DND-41 (cell line): Measurements from ENCODE around the gene DENND2D.

Source experiments
- ATAC-seq: fragments of 200-7000 bp; cut with Tn5 transposase; 3 replicates; pipeline ENCODE4 v1.9.1; 2021; ENCODE audit warnings: low read depth; ENCODE audit not compliant: insufficient read depth
- DNase-seq: peaks from one replicate; pipeline ENCODE4 v3.0.0-alpha.2; 2020
- H2AFZ ChIP-seq: 2 replicates; pipeline ENCODE4 v1.6.0; 2012; ENCODE audit warnings: low read depth, low read length
- H3K27ac ChIP-seq: 2 replicates; pipeline ENCODE4 v1.5.1; 2012; ENCODE audit warnings: low read length, inconsistent platforms
- H3K27me3 ChIP-seq: fragments of 200-600 bp; sonication (generic); 2 replicates; pipeline ENCODE4 v1.6.0; 2012; ENCODE audit warnings: low read length, mild to moderate bottlenecking, inconsistent platforms; ENCODE audit not compliant: insufficient read depth, poor library complexity
- H3K36me3 ChIP-seq: 2 replicates; pipeline ENCODE4 v1.5.1; 2012; ENCODE audit warnings: low read length, inconsistent platforms; ENCODE audit not compliant: insufficient read depth
- H3K4me1 ChIP-seq: 2 replicates; pipeline ENCODE4 v1.5.1; 2012; ENCODE audit warnings: mild to moderate bottlenecking, low read length; ENCODE audit not compliant: insufficient read depth
- H3K4me2 ChIP-seq: 2 replicates; pipeline ENCODE4 v1.6.0; 2012; ENCODE audit warnings: mild to moderate bottlenecking, moderate library complexity, low read length, inconsistent platforms; ENCODE audit not compliant: insufficient read depth
- H3K4me3 ChIP-seq, 2 experiments: fragments of 200-600 bp in 1 of 2; shearing (Covaris generic) in 1 of 2; 2 replicates each; pipeline ENCODE4 v1.5.1; 2012 to 2016; ENCODE audit warnings: inconsistent platforms in 2 of 2, low read length in 2 of 2, mild to moderate bottlenecking in 2 of 2, low read depth in 1 of 2, moderate library complexity in 1 of 2
- H3K79me2 ChIP-seq: 2 replicates; pipeline ENCODE4 v1.6.0; 2012; ENCODE audit warnings: low read length, inconsistent platforms; ENCODE audit not compliant: insufficient read depth
- H3K9ac ChIP-seq: 2 replicates; pipeline ENCODE4 v1.6.0; 2012; ENCODE audit warnings: low read depth, mild to moderate bottlenecking, inconsistent platforms, low read length, moderate library complexity
- H3K9me3 ChIP-seq: 2 replicates; pipeline ENCODE4 v1.5.1; 2012; ENCODE audit warnings: low read length, moderate library complexity, mild to moderate bottlenecking, inconsistent platforms; ENCODE audit not compliant: insufficient read depth, severe bottlenecking
- H4K20me1 ChIP-seq: 2 replicates; pipeline ENCODE4 v1.6.0; 2012; ENCODE audit warnings: low read length; ENCODE audit not compliant: insufficient read depth
- CTCF ChIP-seq: IDR thresholded peaks from 2 replicates; pipeline ENCODE4 v1.5.1; 2012; ENCODE audit warnings: borderline replicate concordance, low read length, moderate library complexity, mild to moderate bottlenecking; ENCODE audit not compliant: poor library complexity, severe bottlenecking; ENCODE audit errors: extremely low read depth
- EZH2 ChIP-seq: IDR thresholded peaks from 3 replicates; pipeline ENCODE4 v1.6.1; 2012; ENCODE audit warnings: borderline replicate concordance, low read depth, mild to moderate bottlenecking, moderate library complexity, low read length, inconsistent platforms; ENCODE audit not compliant: severe bottlenecking

Gene DENND2D

DNA sequence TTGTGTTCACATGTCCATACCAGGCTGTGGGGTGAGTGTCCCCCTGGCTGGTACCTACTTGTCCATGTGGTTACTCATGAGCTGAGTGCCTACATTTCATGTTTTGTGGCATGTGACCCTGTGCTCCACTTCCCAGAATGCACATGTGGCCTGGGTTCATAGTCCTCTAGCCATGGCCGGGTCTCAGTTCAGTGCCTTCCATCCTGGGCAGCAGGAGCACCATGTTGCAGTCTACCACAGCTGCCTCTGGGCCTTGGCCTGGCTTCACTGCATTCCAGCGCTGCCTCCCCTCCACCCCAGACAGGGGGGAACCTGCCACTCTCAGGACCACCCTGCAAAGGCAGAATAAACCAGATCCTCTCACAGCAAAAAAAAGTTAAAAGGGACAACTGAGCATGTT lies 54.9 kb downstream of the DENND2D start:
- no peak overlapping the region for H2AFZ ChIP-seq
- peak overlapping the region; percentile 36; the same call in 1 of the 2 replicates for H3K4me2 ChIP-seq
- H3K4me3 ChIP-seq = 0 out of 4 replicates have a peak overlapping the region, but pooled peaks of 1 of the 2 experiments have one; percentile 10
- 0 out of 3 replicates have a peak, but pooled peaks have one; percentile 35 for ATAC-seq
- peaks cover 62% of the 10 kb centered on the region for H3K4me1 ChIP-seq
- peaks cover 41% of the 10 kb centered on the region for H3K36me3 ChIP-seq
- H3K79me2 ChIP-seq = peaks cover 100% of the 10 kb centered on the region
- no peaks in the 10 kb centered on the region for H3K9me3 ChIP-seq
- no peak overlapping the region for H3K9ac ChIP-seq
- H3K27ac ChIP-seq = peak overlapping the region; percentile 41
- no peaks in the 10 kb centered on the region for H3K27me3 ChIP-seq
- H4K20me1 ChIP-seq = peaks cover 23% of the 10 kb centered on the region
- no peak for TF ChIP-seq CTCF
- no peak for TF ChIP-seq EZH2
- no peak for DNase-seq

DNA sequence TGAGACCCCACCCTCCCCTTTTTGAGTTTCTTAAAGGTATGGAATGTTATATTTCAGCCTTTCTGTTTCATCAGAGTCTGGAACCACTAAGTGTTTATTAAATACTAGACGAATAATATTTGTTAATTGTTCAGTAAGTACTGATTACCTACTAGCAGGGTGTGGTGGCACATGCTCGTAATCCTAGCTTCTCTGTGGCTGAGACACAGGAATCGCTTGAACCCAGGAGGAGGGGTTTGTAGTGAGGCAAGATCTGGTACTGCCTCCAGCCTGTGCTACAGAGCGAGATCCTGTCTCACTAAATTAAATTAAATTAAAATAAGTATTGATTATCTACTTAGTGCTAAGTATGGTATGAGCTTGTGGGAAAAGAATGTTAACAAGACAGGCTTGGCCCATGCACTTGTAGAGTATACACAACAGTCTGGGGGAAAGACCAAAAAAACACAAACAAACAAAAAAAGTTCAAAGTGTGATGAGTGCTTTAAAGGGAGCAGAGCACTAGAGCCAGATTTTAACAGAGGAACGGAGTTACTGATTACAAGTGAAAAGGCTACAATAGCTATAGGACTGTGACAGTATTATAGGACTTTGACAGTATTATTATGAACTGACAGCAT lies 58.0 kb downstream of the DENND2D start:
- Histone ChIP-seq H3K27me3 (no peaks in the 10 kb centered on the region), H3K36me3 (peaks cover 18% of the 10 kb centered on the region), H3K9ac (peak overlapping the region; percentile 67), H3K4me2 (peak overlapping the region; percentile 88), H3K9me3 (no peaks in the 10 kb centered on the region), H3K4me1 (peaks cover 63% of the 10 kb centered on the region), H4K20me1 (peaks cover 23% of the 10 kb centered on the region), H3K4me3 (peak overlapping the region; percentile 89 to 90; a peak in 2 of 4 replicates), H3K79me2 (peaks cover 98% of the 10 kb centered on the region), H2AFZ (no peak overlapping the region), H3K27ac (0 out of 2 replicates have a peak overlapping the region, but pooled peaks have one; percentile 21)
- DNase-seq (no peak), ATAC-seq (no peak)
- no peak for TF ChIP-seq CTCF
- no peak for TF ChIP-seq EZH2

DNA sequence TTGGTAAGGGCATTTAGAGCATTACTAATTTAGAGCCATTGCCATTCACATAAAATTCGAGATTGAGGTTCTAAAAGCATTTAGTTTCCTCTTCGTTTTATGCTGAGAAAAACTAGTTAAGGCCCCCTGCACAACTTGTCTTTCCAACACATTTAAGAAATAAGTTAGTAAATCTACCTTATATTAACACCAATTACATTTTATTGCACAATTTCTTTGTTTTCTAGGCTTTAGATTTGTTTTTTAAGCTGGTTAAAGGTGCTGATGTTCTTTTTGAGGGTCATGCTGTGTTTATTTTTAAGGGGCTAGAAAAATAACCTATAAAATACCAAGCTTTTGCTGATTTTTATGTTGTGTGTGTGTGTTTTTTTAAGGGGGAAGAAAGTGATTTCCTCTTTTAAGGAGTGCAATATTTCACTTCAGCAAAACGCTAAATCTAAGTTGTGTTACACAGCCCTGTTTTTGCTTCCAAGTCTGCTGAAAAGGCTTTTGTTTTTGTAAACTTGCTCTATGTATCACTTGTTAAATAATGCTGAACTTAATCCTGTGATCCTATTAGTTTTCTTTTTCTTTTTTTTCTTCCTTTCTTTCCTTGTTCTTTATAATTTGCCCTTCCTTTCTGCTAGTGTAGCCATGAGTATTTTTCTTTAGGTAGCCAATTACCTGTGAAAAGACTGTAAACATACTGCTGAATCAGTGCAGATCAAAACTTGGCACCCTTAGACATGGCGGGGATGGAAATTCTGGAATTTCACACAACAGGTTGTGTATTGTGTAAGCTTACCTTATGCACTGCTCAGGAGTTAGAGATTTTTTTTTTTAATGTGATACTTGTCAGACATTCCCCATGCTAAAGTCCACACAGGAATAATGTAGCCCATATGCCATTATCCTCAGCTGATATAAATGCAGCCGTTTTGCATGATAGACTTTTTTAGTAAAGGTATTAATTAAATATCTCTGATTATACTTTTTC lies 58.9 kb downstream of the DENND2D start:
- peak overlapping the region; percentile 88 for H3K4me2 ChIP-seq
- H3K27me3 ChIP-seq = no peaks in the 10 kb centered on the region
- H3K4me3 ChIP-seq = peak overlapping the region; percentile 89 to 90
- H3K79me2 ChIP-seq = peaks cover 93% of the 10 kb centered on the region
- peak overlapping the region; percentile 67 for H3K9ac ChIP-seq
- H3K36me3 ChIP-seq = peaks cover 18% of the 10 kb centered on the region
- no peaks in the 10 kb centered on the region for H3K9me3 ChIP-seq
- peaks cover 23% of the 10 kb centered on the region for H4K20me1 ChIP-seq
- DNase-seq = no peak
- no peak overlapping the region for H2AFZ ChIP-seq
- peaks cover 60% of the 10 kb centered on the region for H3K4me1 ChIP-seq
- no peak for TF ChIP-seq EZH2
- ATAC-seq = no peak
- peak overlapping the region; percentile 90 for H3K27ac ChIP-seq

DNA sequence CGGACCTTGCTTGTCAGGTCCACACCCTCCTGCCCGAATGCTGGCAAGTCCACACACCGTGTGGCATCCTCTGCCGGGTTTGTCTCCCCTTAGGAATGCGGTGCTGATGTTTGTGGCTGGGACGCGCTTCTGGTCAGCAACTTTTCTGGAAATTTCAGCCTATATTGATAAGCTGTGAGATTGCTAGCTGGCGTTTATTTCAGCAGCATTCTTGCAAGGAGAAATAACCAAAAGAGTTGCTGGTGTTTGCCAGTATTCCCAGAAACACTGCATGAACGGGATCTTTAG lies 59.8 kb downstream of the DENND2D start:
- no peaks in the 10 kb centered on the region for H3K9me3 ChIP-seq
- H2AFZ ChIP-seq = peak overlapping the region; percentile 86
- H3K27ac ChIP-seq = peak overlapping the region; percentile 90
- ATAC-seq = no peak
- H3K27me3 ChIP-seq = no peaks in the 10 kb centered on the region
- peak overlapping the region; percentile 89 to 90 for H3K4me3 ChIP-seq
- peak overlapping the region; percentile 67 for H3K9ac ChIP-seq
- no peak for DNase-seq
- peaks cover 84% of the 10 kb centered on the region for H3K79me2 ChIP-seq
- peaks cover 25% of the 10 kb centered on the region for H3K36me3 ChIP-seq
- H3K4me1 ChIP-seq = peaks cover 58% of the 10 kb centered on the region
- TF ChIP-seq CTCF (no peak), EZH2 (no peak)
- H3K4me2 ChIP-seq = peak overlapping the region; percentile 88
- peaks cover 19% of the 10 kb centered on the region for H4K20me1 ChIP-seq
